Cardiac fibroblast (primary cell): ENCODE measurements around the gene SCP2D1.

Experiments
- DNase-seq, 2 donors: peaks; one replicate each; pipeline versions ENCODE4 v3.0.0 to v3.0.0-alpha.2; 2010; ENCODE audit warnings: low read depth in 2 of 2
- H3K4me3 ChIP-seq, 2 donors: replicated peaks in 1 of 2; 1 replicate in 1 of 2; 2 replicates in 1 of 2; pipeline ENCODE4 v1.5.1; 2011; ENCODE audit warnings: low read depth in 2 of 2, low read length in 2 of 2, mild to moderate bottlenecking in 2 of 2, moderate library complexity in 1 of 2
- CTCF ChIP-seq: IDR thresholded peaks from one replicate; pipeline ENCODE4 v1.5.1; 2011; ENCODE audit warnings: low read depth, mild to moderate bottlenecking, low read length, inconsistent platforms

The SCP2D1 gene

GRCh38 chr20:18813483-18813882 is at the start of gene SCP2D1:
Gene SCP2D1 (plus strand): TSS chr20:18813783. CDS start chr20:18813816, 33 bp downstream.
- DNase-seq, result no peak
- TF ChIP-seq CTCF, result no peak
- H3K4me3 ChIP-seq, result no peak within 1 kb of the TSS

GRCh38 chr20:18767676-18768075 is 45.9 kb upstream of the SCP2D1 start:
- H3K4me3 ChIP-seq, result no peak overlapping the region
- no peak for DNase-seq
- no peak for TF ChIP-seq CTCF

- DNase-seq, result no peak
- H3K4me3 ChIP-seq, result no peak overlapping the region
- no peak for TF ChIP-seq CTCF
These were observed 40.0 kb upstream of the SCP2D1 start for GRCh38 chr20:18773566-18773965.

- no peak for DNase-seq
- no peak for TF ChIP-seq CTCF
- H3K4me3 ChIP-seq, result no peak overlapping the region
These were observed 39.4 kb upstream of the SCP2D1 start for GRCh38 chr20:18774207-18774606.

GRCh38 chr20:18775633-18776032 is 38.0 kb upstream of the SCP2D1 start:
- TF ChIP-seq CTCF, result no peak

GRCh38 chr20:18778690-18779392 is 34.7 kb upstream of the SCP2D1 start:
- H3K4me3 ChIP-seq, result no peak overlapping the region
- DNase-seq, result no peak
- no peak for TF ChIP-seq CTCF

More at GRCh38 chr20:18775633-18776032, 38.0 kb upstream of the SCP2D1 start:
- DNase-seq, result no peak
- no peak overlapping the region for H3K4me3 ChIP-seq
